GM23338 (cell line): ENCODE data around the gene FIGN. TPM values are rescaled to one million over a fixed set of nuclear protein-coding genes. Genes with fewer than 3 reads are reported as not detected.

Experiments
- ATAC-seq: fragments of 200-7000 bp; cut with Tn5 transposase; 3 replicates; pipeline ENCODE4 v1.9.1; 2020
- DNase-seq: peaks from one replicate; pipeline ENCODE4 v3.0.0-alpha.2; 2015; ENCODE audit warnings: low spot score
- H2AFZ ChIP-seq: fragments of 200-600 bp; sonication (generic); 2 replicates; pipeline ENCODE4 v1.8.0; 2016; ENCODE audit warnings: antibody characterized with exemption, mild to moderate bottlenecking, moderate library complexity
- H3F3A ChIP-seq: fragments of 200-600 bp; sonication (generic); replicated peaks from 2 replicates; pipeline ENCODE4 v1.8.0; 2017; ENCODE audit warnings: antibody characterized with exemption, mixed run types, low read depth
- H3K27ac ChIP-seq: fragments of 200-600 bp; sonication (generic); 2 replicates; pipeline ENCODE4 v1.6.1; 2016; ENCODE audit warnings: low read depth
- H3K27me3 ChIP-seq: fragments of 200-600 bp; sonication (generic); 2 replicates; pipeline ENCODE4 v1.8.0; 2016; ENCODE audit warnings: mild to moderate bottlenecking, mixed run types, moderate library complexity; ENCODE audit not compliant: insufficient read depth
- H3K36me3 ChIP-seq: fragments of 200-600 bp; sonication (generic); 2 replicates; pipeline ENCODE4 v1.8.0; 2016; ENCODE audit warnings: mild to moderate bottlenecking; ENCODE audit not compliant: insufficient read depth
- H3K4me1 ChIP-seq: fragments of 200-600 bp; sonication (generic); 2 replicates; pipeline ENCODE4 v1.8.0; 2016; ENCODE audit warnings: mild to moderate bottlenecking, moderate library complexity; ENCODE audit not compliant: insufficient read depth
- H3K4me2 ChIP-seq: fragments of 200-600 bp; sonication (generic); 2 replicates; pipeline ENCODE4 v1.7.1; 2017; ENCODE audit warnings: mixed run types
- H3K4me3 ChIP-seq: fragments of 200-600 bp; sonication (generic); 2 replicates; pipeline ENCODE4 v1.6.1; 2016; ENCODE audit warnings: mixed run types
- H3K79me2 ChIP-seq: fragments of 200-600 bp; sonication (generic); replicated peaks from 2 replicates; pipeline ENCODE4 v1.8.0; 2017; ENCODE audit warnings: mild to moderate bottlenecking; ENCODE audit not compliant: insufficient read depth
- H3K9me2 ChIP-seq: fragments of 200-600 bp; sonication (generic); 2 replicates; pipeline ENCODE4 v1.8.0; 2017; ENCODE audit not compliant: insufficient read depth
- H4K20me1 ChIP-seq: fragments of 200-600 bp; sonication (generic); replicated peaks from 2 replicates; pipeline ENCODE4 v1.8.0; 2017; ENCODE audit warnings: mild to moderate bottlenecking; ENCODE audit not compliant: insufficient read depth
- H3K27ac Mint-ChIP-seq: 2 replicates; pipeline ENCODE4 v1.8.0; 2020; ENCODE audit warnings: inconsistent platforms, mild to moderate bottlenecking, moderate library complexity, mixed read lengths
- H3K27me3 Mint-ChIP-seq: 3 replicates; pipeline ENCODE4 v1.8.0; 2022; ENCODE audit warnings: low read depth, mild to moderate bottlenecking, moderate library complexity, mixed read lengths, inconsistent platforms; ENCODE audit not compliant: insufficient read depth, poor library complexity
- H3K36me3 Mint-ChIP-seq: 3 replicates; pipeline ENCODE4 v1.8.0; 2021; ENCODE audit warnings: low read depth, mild to moderate bottlenecking, inconsistent platforms, moderate library complexity, mixed read lengths
- H3K4me1 Mint-ChIP-seq: 3 replicates; pipeline ENCODE4 v1.8.0; 2020; ENCODE audit warnings: mild to moderate bottlenecking, inconsistent platforms, mixed read lengths
- H3K4me3 Mint-ChIP-seq: 3 replicates; pipeline ENCODE4 v1.8.0; 2021; ENCODE audit warnings: moderate library complexity, mild to moderate bottlenecking, inconsistent platforms, mixed read lengths
- H3K9me3 Mint-ChIP-seq: 3 replicates; pipeline ENCODE4 v1.8.0; 2020; ENCODE audit warnings: moderate library complexity, mild to moderate bottlenecking, inconsistent platforms, mixed read lengths
- CREB1 ChIP-seq: fragments of 250-450 bp; sonication (Bioruptor Pico); IDR thresholded peaks from 2 replicates; pipeline ENCODE4 v1.5.0; 2020; ENCODE audit warnings: low read depth, mild to moderate bottlenecking, moderate library complexity
- CTCF ChIP-seq, 2 experiments: fragments of 200-600 bp in 1 of 2; sonication (generic) in 1 of 2; conservative IDR thresholded peaks; 2 replicates each; pipeline versions ENCODE4 v1.5.1 to v1.6.1; 2016 to 2017; ENCODE audit warnings: antibody characterized with exemption in 2 of 2, low read depth in 2 of 2, mild to moderate bottlenecking in 2 of 2, moderate library complexity in 1 of 2
- EZH2 ChIP-seq: fragments of 200-600 bp; sonication (generic); IDR thresholded peaks from one replicate; pipeline ENCODE4 v1.8.0; 2017; ENCODE audit warnings: antibody characterized with exemption, mild to moderate bottlenecking, low read depth; ENCODE audit not compliant: unreplicated experiment
- EZH2phosphoT487 ChIP-seq: fragments of 200-600 bp; sonication (generic); IDR thresholded peaks from one replicate; pipeline ENCODE4 v1.8.1; 2018; ENCODE audit warnings: antibody characterized with exemption; ENCODE audit not compliant: unreplicated experiment
- JUNB ChIP-seq: IDR thresholded peaks from one replicate; pipeline ENCODE4 v1.6.1; 2016; ENCODE audit warnings: antibody characterized with exemption; ENCODE audit not compliant: unreplicated experiment
- NANOG ChIP-seq: IDR thresholded peaks from 2 replicates; pipeline ENCODE4 v1.6.1; 2016; ENCODE audit warnings: antibody characterized with exemption, borderline replicate concordance
- POLR2AphosphoS5 ChIP-seq: IDR thresholded peaks from 2 replicates; pipeline ENCODE4 v1.6.1; 2016; ENCODE audit warnings: antibody characterized with exemption, low read depth
- REST ChIP-seq: IDR thresholded peaks from one replicate; pipeline ENCODE4 v1.6.1; 2018; ENCODE audit warnings: antibody characterized with exemption; ENCODE audit not compliant: unreplicated experiment
- ZNF114 ChIP-seq: fragments of 250-450 bp; sonication (Bioruptor Pico); IDR thresholded peaks from 2 replicates; pipeline ENCODE4 v1.5.0; 2020; ENCODE audit warnings: mild to moderate bottlenecking, moderate library complexity
- polyA plus RNA-seq: library from polyadenylated mRNA; unstranded; fragments of >200 nt; fragmentation: Nextera tagmentation; extraction: Ambion mirVana; gene quantifications from 2 replicates; pipeline ENCODE4 v1.2.1, GENCODE V29; 2016
- total RNA-seq: library from RNA; depleted of rRNA; stranded (reverse); fragments of >200 nt; shearing (Covaris generic); gene quantifications from 2 replicates; pipeline ENCODE4 v1.2.3, GENCODE V29; 2014

Gene FIGN
- total and polyA plus RNA-seq, 2 experiments from 2014 or later, result 17.2 to 23.6 TPM

- Histone ChIP-seq H3K27ac (no peak overlapping the region), H3F3A (no peaks in the 10 kb centered on the region), H3K4me2 (no peak overlapping the region), H3K4me1 (no peaks in the 10 kb centered on the region), H3K4me3 (no peak overlapping the region), H4K20me1 (no peaks in the 10 kb centered on the region), H3K36me3 (no peaks in the 10 kb centered on the region), H3K27me3 (no peaks in the 10 kb centered on the region), H3K79me2 (no peaks in the 10 kb centered on the region), H2AFZ (no peak overlapping the region), H3K9me2 (peaks cover 10% of the 10 kb centered on the region; the same call in 1 of the 2 replicates)
- no peak for TF ChIP-seq EZH2phosphoT487
- no peak for TF ChIP-seq ZNF114 (CRISPR knock-in tag)
- TF ChIP-seq REST, result no peak
- no peak for TF ChIP-seq POLR2AphosphoS5
- TF ChIP-seq EZH2, result no peak
- no peak for TF ChIP-seq CREB1
- TF ChIP-seq CTCF (conservative IDR thresholded peaks at IDR 0.05; ENCODE audit: low read depth in 2 of 2), result no peak
- H3K9me3 Mint-ChIP-seq, result no peaks in the 10 kb centered on the region
- H3K27ac Mint-ChIP-seq, result no peak overlapping the region
- no peak overlapping the region for H3K4me3 Mint-ChIP-seq
- no peak for ATAC-seq
- no peaks in the 10 kb centered on the region; the same call in 2 of the 3 replicates for H3K4me1 Mint-ChIP-seq
- no peaks in the 10 kb centered on the region for H3K36me3 Mint-ChIP-seq
- no peaks in the 10 kb centered on the region for H3K27me3 Mint-ChIP-seq
- DNase-seq, result no peak
These were observed 162.2 kb downstream of the FIGN start for GRCh38 chr2:163573652-163574051.

GRCh38 chr2:163572850-163573249, 163.0 kb downstream of the FIGN start:
- no peaks in the 10 kb centered on the region for H3F3A ChIP-seq
- no peaks in the 10 kb centered on the region for H3K27me3 ChIP-seq
- no peak overlapping the region for H3K4me3 ChIP-seq
- H3K4me2 ChIP-seq, result no peak overlapping the region
- no peak overlapping the region for H3K27ac ChIP-seq
- H3K4me3 Mint-ChIP-seq, result no peak overlapping the region
- peaks cover 8% of the 10 kb centered on the region; the same call in 1 of the 2 replicates for H3K9me2 ChIP-seq
- H2AFZ ChIP-seq, result no peak overlapping the region
- no peak overlapping the region for H3K27ac Mint-ChIP-seq
- ATAC-seq, result no peak
- no peaks in the 10 kb centered on the region for H4K20me1 ChIP-seq
- no peaks in the 10 kb centered on the region for H3K36me3 ChIP-seq
- no peaks in the 10 kb centered on the region for H3K79me2 ChIP-seq
- no peaks in the 10 kb centered on the region for H3K27me3 Mint-ChIP-seq
- no peaks in the 10 kb centered on the region for H3K36me3 Mint-ChIP-seq
- H3K4me1 Mint-ChIP-seq, result no peaks in the 10 kb centered on the region; the same call in 2 of the 3 replicates
- no peaks in the 10 kb centered on the region for H3K9me3 Mint-ChIP-seq
- no peak for DNase-seq
- TF ChIP-seq REST, result no peak
- TF ChIP-seq POLR2AphosphoS5, result no peak
- TF ChIP-seq ZNF114 (CRISPR knock-in tag), result no peak
- TF ChIP-seq EZH2phosphoT487, result no peak
- no peak for TF ChIP-seq JUNB
- TF ChIP-seq NANOG, result no peak
- H3K4me1 ChIP-seq, result no peaks in the 10 kb centered on the region
